Measurements from ENCODE around the gene TGIF2.
A peak's percentile ranks its signal among the peaks of the same experiment; 100 is the strongest.
"Not testable (repeated sequence)": the region's sequence is repeated elsewhere in the genome, so short reads cannot be mapped to it uniquely, and the experiment has no call there.

TGIF2 gene

GRCh38 chr20:36579996-36580545 is 6.7 kb downstream of the TGIF2 start:
- no peak for DNase-seq

- no peak for DNase-seq
These were observed 8.9 kb downstream of the TGIF2 start for GRCh38 chr20:36582322-36582721.

- no peak for DNase-seq
These were observed 9.4 kb downstream of the TGIF2 start for GRCh38 chr20:36582821-36583220.

DNA sequence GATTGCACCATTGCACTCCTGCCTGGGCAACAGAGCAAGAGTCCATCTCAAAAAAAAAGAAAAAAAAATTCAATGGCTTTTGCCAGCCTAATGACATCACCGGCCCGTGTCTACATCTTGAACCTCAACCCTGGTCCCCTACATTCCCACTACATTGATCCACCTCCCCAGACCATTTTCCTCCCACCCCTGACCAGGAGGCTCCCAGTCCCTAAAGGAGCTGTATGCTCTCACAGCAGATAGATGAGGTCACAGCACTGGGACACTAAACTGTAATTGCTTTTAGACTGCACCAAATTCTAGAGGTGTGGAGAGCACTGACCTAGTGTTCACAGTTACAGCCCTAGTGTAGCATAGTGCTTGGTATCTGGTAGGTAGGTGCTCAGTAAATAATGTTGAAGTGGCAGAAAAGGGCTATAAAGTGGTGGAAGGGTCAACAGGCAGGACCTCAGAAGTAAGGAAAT is 10.7 kb downstream of the TGIF2 start:
- no peak for DNase-seq

GRCh38 chr20:36585410-36586125 is 12.2 kb downstream of the TGIF2 start:
- no peak for DNase-seq

DNA sequence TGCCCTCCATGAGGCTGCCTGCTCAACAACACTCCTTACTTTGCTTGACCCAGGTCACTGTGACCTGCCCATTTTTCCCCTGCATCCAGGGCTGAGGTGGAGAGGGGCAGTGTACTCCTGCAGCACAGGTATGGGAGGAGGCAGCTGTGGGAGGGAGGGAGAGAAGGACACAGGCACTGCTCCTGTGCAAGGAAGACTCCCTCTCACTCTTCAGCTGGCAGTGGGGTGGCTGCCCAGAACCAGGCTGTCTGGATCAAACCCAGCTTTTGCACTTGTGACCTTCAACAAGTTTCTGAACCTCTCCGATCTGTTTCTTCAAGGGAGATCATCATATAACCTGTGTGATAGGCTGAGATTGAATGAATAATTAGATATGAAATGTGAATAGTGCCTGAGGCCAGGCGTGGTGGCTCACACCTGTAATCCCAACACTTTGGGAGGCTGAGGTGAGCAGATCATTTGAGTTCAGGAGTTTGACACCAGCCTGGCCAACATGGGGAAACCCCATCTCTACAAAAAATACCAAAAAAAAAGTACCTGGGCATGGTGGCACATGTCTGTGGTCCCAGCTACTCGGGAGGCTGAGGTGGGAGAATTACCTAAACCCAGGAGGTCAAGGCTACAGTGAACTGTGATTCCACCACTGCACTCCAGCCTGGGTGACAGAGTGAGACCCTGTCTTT is 14.1 kb downstream of the TGIF2 start:
- DNase-seq, result no peak

DNA sequence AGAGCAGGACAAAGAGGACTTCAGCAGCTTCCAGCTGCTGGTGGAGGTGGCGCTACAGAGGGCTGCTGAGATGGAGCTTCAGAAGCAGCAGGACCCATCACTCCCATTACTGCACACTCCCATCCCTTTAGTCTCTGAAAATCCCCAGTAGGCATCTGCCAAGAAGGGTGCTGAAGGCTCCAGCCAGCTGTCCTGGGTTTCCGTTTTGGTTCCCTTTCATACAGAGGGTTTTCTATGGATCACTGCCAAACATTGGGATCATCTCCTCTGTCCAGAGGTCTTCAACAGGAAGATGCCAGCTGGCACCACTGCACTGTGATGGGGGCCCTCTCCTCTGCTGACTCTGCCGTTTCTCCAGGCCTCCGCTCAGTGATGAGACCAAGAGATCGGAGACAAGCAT is 17.9 kb downstream of the TGIF2 start:
- DNase-seq, result no peak

- DNase-seq, result peak; percentile 30 to 45
These were observed 18.7 kb downstream of the TGIF2 start for GRCh38 chr20:36591854-36592641.

DNA sequence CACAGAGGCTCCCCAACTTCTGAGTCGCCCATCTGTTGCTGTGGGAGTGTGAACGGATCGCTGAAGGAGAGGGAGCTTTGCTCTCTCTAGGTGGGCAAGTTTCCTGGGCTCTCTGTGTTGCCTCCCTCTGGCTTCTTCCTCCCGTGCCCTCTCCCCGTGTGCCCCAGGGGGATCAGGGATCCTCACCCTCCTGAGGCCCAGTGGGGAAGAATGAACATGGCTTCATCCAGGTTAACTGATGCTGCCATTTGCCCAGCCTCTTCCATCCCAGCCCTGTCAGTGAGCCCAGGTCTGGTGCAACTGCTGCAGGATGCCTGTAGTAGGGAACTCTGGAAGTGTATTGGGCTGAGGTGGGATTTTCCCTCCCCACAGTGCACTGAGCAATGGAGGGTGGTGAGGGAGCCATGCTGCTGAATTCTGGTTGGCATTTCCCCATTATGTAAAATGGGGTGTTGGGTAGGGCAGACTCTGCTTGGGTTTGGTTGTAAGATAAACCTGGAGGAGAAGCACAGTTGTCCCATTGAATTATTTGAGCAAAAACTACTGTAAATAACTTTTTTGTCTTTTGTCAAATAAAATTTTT is 20.0 kb downstream of the TGIF2 start:
- DNase-seq, result no peak

DNA sequence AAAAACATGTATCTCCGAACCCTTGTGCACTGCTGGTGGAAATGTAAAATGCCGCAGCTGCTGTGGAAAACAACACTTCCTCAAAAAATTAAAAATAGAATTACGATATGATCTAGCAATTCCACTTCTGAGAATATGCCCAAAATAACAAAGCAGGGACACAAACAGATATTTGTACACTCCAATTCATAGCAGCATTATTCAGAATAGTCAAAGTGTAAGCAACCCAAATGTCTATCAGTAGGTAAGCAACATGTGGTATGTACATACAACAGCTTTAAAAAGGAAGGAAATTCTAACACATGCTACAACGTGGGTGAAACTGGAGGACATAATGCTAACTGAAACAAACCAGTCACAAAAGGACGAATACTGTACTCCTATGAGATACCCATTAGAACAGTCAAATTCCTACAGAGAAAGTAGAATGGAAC is 26.5 kb downstream of the TGIF2 start:
- DNase-seq, result no peak

DNA sequence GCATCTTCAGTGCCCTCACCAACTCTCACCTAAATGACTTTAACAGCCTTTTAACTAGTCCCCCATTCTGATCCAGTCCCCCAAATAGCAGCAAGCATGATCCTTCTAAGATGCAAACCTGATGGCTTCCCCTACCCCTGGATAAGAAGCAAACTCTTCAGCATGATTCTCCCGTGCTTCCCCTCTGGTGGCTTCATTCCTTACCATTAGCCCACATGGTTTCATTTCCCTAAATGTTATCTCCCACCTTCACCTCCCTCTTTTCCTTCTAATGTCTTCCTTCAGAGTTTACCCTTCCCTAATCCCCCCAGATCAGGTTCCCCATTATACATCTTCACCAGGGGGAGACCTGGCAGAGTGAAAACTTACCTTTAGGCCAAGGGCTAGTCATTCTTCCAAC is 28.1 kb downstream of the TGIF2 start:
- DNase-seq, result no peak

DNA sequence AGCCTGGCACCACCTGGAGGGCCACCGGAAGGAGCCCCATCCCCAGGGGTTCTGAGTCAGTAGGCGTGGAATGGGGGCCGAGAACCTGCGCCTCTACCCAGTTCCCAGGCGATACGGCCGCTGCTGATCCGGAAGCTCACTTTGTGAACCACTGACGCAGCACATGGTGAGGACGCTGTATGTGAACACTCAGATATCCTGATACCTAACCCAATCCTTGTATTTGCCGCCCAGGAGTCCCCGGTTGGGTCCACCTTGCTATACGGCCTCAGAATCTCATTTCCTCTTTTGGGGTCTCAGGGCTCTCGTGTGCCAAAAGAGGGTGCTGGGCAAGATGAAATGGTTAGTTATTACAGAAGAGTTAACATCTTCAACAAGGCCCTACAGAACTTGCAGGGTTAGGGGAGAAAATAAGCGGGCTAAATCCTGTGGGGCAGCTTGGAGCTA is 31.6 kb downstream of the TGIF2 start:
- DNase-seq, result peak in 1 of 2 experiments; percentile 71

DNA sequence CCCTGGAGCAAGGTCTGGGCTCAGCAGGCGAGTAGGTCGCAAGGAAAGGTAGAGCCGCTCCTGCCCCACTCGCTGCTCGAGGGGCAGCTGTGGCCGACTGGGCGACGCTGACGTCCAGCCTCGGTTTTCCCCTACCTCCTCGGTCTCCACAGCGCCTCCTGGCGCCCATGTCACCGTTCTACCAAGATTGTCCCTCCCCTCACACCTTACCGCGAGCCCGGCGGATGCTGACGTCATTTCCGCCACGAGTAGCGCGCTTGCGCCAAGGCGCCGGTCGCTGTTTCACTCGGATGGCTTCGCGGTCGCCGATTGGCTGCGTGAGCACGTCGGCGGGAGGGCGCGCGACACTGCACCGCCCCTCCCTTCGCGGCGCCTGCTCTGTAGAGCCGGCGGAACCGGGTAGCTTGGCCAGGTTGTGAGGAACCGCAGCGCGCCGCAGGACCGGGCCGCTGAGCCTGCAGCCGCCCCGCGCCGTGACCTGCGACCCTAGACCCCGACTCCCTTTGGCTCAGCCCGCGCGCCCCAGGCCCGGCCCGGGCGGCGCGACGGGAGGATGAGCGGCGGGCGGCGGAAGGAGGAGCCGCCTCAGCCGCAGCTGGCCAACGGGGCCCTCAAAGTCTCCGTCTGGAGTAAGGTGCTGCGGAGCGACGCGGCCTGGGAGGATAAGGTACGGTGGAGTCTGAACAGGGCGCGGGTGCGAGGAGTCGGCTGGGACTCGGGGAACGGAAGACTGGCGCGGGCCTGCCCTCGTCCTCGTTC is 32.2 kb downstream of the TGIF2 start, which contains the start of gene RAB5IF:
RAB5IF (plus strand) TSS at position 381 of the 759 bp plus-strand sequence; CDS start at position 554, 173 bp downstream.
- peak; percentile 100 for DNase-seq

DNA sequence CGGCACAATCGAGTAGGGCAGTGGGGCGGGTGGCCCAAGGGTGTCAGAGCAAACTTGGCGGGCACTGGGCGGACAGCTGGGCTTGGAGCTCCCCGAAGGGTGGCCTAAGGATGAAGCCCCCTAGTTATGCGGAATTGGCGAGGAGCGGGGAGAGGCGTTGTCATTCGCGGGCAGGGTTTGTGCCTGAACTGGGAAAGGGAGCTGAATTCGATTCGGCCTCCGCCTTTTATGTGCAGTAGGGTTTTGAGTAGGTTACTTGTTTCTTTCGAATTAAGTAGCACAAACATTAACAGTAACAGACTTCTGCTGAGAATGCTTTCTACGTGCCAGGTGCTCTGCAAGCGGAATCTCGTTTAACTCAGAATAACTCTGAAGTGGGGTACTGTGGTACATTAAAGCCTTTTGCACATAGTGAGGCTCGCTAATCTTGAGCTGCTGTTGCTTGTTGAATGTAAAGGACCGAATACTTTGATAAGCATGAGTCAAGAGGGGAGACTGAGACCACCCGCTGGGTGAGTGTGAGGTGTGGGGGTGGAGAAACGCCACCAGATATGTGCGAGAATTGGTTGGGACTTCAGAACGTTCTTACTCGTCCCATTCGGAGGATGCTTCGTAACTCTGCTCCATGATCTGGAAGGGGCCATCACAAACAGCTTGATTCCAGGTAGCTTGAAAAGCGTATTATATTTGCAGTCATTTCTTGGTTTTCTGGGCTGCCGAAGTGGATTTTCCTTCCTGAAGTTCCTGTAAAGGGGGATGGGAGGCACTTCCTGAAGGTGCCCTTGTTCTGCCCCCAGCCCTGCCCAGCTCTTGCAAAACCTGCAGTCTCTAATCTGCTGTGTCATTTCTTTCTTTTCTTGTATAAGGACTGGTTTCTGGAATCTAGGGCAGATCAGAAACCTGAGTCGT is 33.0 kb downstream of the TGIF2 start:
- peak in 1 of 2 experiments; percentile 43 for DNase-seq

DNA sequence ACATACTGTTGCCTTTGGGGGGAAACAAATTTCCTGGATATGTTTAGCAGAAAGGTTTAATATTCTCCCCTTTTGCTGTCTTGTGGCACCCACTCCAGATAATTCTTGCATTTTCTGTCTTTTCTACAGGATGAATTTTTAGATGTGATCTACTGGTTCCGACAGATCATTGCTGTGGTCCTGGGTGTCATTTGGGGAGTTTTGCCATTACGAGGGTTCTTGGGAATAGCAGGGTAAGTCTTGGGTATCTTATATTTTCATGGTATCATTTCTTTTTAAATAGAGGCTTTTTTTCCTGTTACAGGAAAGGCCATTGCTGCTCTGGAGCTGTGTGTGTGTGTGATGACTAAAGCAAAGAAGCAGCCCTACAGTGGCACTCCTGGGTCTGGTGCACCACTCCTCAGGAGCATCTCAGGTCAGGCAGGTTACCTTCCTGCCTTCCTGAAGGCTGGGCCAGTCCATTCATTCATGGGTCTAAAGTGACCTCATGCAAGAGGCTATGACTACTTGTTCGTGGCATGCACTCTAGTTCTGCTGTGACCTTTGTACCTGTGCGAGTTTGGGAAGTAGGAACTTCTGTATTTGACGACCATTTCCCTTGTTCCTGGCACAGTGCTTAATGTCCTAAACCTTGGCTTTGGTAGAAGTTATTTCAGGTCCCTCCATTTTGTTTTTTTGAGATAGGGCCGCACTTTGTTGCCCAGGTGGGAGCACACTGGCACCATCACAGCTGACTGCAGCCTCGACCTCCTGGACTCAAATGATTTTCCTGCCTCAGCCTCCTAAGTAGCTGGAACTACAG is 34.4 kb downstream of the TGIF2 start:
- DNase-seq, result no peak

- DNase-seq, result not testable (repeated sequence)
These were observed 35.0 kb downstream of the TGIF2 start for GRCh38 chr20:36608388-36608728.

GRCh38 chr20:36611625-36612024 is 38.2 kb downstream of the TGIF2 start:
- no peak for DNase-seq

DNA sequence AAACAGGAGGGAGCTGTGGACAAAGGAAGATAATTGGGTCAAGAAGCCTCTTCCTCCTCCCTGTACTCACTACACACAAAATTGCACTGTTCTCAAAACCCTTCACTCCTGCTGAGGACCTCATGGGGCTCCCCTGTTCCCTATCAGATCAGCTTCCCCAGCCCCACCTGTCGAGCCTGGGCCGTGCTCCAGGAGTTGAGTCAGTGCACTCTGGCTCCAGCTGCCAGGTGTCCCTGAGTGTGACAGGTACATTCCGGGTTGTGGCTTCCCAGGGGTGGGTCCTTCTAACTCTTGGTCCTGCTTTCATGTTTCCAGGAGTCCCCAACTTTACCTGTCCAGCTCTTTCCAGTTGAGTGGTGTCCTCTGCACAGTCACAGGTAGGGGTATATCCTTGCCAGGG is 40.6 kb downstream of the TGIF2 start:
- DNase-seq, result no peak

DNA sequence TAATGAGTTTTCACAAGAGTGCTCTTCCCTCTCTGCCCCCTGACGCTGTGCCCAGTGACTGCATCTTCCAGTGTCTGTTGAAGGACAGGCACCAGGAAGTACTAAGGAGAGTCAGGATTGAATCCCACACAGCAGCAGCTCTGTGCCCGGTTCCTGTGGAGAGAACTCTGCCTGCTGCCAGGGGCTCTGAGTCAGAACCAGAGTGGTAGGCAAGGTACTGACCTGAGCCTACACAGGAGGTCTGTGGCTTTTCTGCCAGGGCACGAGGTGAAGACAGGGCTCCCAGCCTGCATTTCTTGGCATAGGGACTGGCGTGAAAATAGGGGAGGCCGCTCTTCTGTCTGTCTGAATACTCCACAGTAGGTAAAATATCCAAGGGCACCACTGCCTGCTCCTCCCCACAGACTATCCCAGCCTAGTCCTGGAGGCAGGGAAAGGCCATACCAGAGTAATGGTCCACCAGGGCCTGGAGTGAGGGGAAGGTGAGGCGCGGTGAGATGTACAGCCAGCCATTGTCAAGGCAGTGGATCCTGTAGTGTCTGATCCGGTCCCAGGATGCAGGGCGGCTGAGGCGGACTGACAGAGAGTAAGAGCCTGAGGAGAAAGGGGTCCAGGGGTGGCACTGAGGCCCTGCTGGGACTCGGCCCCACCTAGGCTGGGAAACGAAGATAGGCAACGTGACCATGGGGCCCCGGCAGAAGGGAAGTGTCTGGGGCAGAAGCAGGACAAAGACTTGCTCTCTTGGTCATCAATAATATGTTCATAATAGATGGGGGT is 41.6 kb downstream of the TGIF2 start:
- no peak for DNase-seq
